ENCODE data around the gene TAF7L.

TAF7L gene

GRCh38 chrX:101274198-101274597 is 16.9 kb downstream of the TAF7L start:
- no peak for TF ChIP-seq CTCF (IDR thresholded peaks at IDR 0.05; ENCODE audit: low read depth, low read length, missing control alignments)
- no peak overlapping the region for H3K4me3 ChIP-seq (ENCODE audit: low read depth, low read length)
- no peak for DNase-seq (ENCODE audit: low read depth)

- H3K4me3 ChIP-seq (ENCODE audit: low read depth, low read length), result no peak overlapping the region
- TF ChIP-seq CTCF (IDR thresholded peaks at IDR 0.05; ENCODE audit: low read depth, low read length, missing control alignments), result no peak
- DNase-seq (ENCODE audit: low read depth), result no peak
These were observed 25.2 kb downstream of the TAF7L start for GRCh38 chrX:101265869-101266428.

GRCh38 chrX:101263766-101264165 is 27.4 kb downstream of the TAF7L start:
- TF ChIP-seq CTCF (IDR thresholded peaks at IDR 0.05; ENCODE audit: low read depth, low read length, missing control alignments), result no peak
- no peak overlapping the region for H3K4me3 ChIP-seq (ENCODE audit: low read depth, low read length)
- no peak for DNase-seq (ENCODE audit: low read depth)

DNA sequence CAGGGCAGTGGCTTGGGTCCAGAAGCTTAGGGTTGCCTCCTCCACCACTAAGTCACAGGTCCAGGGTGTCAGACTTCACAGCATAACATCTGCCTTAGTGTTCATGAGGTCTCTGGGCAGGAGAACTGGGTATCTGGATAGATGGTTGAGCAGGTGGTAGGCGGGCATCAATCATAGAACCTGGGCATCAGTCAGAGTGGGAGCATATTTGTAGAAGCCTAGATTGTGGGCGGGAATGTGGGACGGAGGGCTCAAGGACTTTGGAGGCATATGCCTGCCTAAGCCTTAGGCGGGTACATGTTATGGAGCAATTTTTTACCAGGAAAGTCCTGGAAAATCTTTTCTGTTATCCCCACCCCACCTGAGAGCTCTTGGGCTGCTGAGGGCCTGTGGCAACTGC is 28.5 kb downstream of the TAF7L start:
- no peak for DNase-seq (ENCODE audit: low read depth)
- no peak for TF ChIP-seq CTCF (IDR thresholded peaks at IDR 0.05; ENCODE audit: low read depth, low read length, missing control alignments)
- H3K4me3 ChIP-seq (ENCODE audit: low read depth, low read length), result no peak overlapping the region

GRCh38 chrX:101260435-101260834 is 30.7 kb downstream of the TAF7L start:
- no peak overlapping the region for H3K4me3 ChIP-seq (ENCODE audit: low read depth, low read length)
- no peak for DNase-seq (ENCODE audit: low read depth)
- no peak for TF ChIP-seq CTCF (IDR thresholded peaks at IDR 0.05; ENCODE audit: low read depth, low read length, missing control alignments)

DNA sequence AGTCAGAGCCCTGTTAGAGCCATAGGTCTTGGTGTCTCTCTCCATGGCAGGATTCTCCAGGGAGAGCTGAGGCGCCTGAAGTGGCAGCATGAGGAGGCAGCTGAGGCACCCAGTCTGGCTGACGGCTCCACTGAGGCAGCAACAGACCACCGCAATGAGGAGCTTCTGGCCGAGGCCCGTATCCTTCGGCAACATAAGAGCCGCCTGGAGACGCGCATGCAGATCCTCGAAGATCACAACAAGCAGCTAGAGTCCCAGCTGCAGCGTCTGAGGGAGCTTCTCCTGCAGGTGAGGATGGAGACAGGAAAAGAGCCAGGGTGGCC is 32.9 kb downstream of the TAF7L start:
- no peak overlapping the region for H3K4me3 ChIP-seq (ENCODE audit: low read depth, low read length)
- no peak for DNase-seq (ENCODE audit: low read depth)
- no peak for TF ChIP-seq CTCF (IDR thresholded peaks at IDR 0.05; ENCODE audit: low read depth, low read length, missing control alignments)

DNA sequence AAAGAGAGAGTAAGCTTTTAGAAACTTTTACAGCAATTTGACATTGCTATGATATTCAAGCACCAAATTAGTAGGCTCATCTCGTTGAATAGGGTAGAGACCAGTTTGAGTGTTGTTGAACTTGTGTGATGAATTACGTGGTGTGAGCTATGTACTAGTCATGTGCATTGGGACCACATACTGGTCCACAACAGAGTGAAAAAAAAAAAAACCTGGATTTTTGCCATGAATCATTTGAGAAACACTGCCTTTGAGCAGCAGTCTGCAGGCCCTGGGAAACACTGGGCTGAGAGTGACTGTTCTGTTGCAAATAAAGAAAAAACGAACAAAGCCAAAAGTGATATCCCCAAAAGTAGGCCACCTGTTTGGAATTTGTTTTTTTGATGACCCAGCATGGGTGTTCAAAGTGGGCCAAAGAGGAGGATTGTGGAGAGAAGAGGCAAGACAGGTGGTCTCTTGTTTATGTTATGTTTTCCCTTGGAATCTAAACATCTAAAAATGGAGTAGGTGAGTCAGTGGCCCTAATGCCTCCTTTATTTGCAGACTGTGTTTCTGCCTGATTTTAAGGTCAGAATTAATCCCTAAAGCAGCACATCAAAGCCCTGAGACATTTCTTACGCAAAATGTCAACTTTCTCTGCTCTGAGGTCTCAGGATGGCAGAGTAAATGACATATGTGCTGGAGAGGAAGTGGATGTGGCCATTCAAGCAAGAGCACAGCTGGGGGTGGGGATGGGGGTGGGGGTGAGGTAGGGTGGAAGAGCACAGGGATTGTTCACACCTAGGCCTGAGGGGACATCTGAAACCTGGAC is 33.5 kb downstream of the TAF7L start:
- no peak overlapping the region for H3K4me3 ChIP-seq (ENCODE audit: low read depth, low read length)
- no peak for TF ChIP-seq CTCF (IDR thresholded peaks at IDR 0.05; ENCODE audit: low read depth, low read length, missing control alignments)
- DNase-seq (ENCODE audit: low read depth), result no peak
